ENCODE measurements around the gene THAP4. TPM values are rescaled to one million over a fixed set of nuclear protein-coding genes. Genes with fewer than 3 reads are reported as not detected.

THAP4 gene
- total and polyA plus RNA-seq, 8 donors = 36.3 to 48.4 (median 42.2) TPM

DNA sequence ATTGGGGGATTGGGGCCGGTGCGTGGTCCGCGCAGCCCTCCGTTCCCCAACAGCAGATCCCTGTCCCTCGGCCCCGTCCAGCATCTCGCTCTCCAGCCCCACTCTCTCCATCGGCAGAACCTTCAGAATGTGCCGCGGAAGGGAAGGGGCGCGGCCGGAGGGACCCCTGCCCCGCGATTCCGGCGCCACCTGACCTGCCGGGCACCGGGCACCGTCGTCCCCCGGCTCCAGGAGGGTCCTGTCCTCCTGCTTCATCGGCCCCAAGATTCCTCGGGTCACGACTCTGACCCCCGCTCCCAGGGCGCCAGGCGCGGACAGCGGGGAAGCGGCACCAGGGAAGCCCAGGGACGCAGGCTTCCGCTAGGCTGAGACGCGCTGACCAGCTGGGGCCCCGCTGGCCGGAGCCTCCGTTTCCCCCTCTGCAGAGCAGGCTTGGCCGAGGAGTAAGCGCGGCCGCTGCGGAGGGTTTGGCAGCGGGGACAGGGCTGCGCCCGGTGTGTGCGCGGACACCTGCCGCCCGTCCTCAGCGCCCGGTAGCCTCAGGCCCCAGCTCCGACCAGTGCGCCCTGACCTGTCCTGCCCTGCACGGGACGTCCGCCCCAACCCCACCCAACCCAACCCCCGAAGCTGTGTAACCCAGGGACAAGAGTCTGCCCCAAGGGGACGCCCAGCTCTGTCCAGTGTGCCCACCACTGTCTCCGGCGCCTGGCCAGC lies 95.2 kb downstream of the THAP4 start:
- ATAC-seq = peak; percentile 24

GRCh38 chr2:241540771-241541561 lies 96.0 kb downstream of the THAP4 start:
- ATAC-seq (peak; percentile 88), DNase-seq (peak in 2 of 4 donors; percentile 73 to 91)
- peaks cover 6 to 21% of the 10 kb centered on the region in 2 donors for H3K4me1 ChIP-seq
- H3K27ac ChIP-seq = peak overlapping the region in 1 of 2 donors; percentile 72
- intact Hi-C loops (cut with DNase I) = no loop called here
- H3K36me3 ChIP-seq = no peaks in the 10 kb centered on the region
- TF ChIP-seq, protein P1, sequence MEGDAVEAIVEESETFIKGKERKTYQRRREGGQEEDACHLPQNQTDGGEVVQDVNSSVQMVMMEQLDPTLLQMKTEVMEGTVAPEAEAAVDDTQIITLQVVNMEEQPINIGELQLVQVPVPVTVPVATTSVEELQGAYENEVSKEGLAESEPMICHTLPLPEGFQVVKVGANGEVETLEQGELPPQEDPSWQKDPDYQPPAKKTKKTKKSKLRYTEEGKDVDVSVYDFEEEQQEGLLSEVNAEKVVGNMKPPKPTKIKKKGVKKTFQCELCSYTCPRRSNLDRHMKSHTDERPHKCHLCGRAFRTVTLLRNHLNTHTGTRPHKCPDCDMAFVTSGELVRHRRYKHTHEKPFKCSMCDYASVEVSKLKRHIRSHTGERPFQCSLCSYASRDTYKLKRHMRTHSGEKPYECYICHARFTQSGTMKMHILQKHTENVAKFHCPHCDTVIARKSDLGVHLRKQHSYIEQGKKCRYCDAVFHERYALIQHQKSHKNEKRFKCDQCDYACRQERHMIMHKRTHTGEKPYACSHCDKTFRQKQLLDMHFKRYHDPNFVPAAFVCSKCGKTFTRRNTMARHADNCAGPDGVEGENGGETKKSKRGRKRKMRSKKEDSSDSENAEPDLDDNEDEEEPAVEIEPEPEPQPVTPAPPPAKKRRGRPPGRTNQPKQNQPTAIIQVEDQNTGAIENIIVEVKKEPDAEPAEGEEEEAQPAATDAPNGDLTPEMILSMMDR (IDR thresholded peaks at IDR 0.05) = no peak
- H3K4me3 ChIP-seq = peak overlapping the region; percentile 30 to 35
- H3K9me3 ChIP-seq = no peaks in the 10 kb centered on the region
- peaks cover 7 to 62% of the 10 kb centered on the region in 2 donors for H3K27me3 ChIP-seq

More for the DNA sequence above, 95.2 kb downstream of the THAP4 start:
- intact Hi-C loops (cut with DNase I) = no loop called here
- Histone ChIP-seq H3K9me3 (no peaks in the 10 kb centered on the region), H3K27me3 (peaks cover 7 to 68% of the 10 kb centered on the region in 2 donors), H3K4me3 (peak overlapping the region in 1 of 2 donors; percentile 30), H3K27ac (no peak overlapping the region), H3K36me3 (no peaks in the 10 kb centered on the region), H3K4me1 (peaks cover 8 to 23% of the 10 kb centered on the region in 2 donors)
- DNase-seq = peak in 1 of 4 donors; percentile 75
- TF ChIP-seq, protein P1 (IDR thresholded peaks at IDR 0.05) = no peak

GRCh38 chr2:241540401-241540770 lies 96.6 kb downstream of the THAP4 start:
- ATAC-seq (peak; percentile 63), DNase-seq (peak in 2 of 4 donors; percentile 71 to 82)
- peaks cover 6 to 21% of the 10 kb centered on the region in 2 donors for H3K4me1 ChIP-seq
- peaks cover 7 to 58% of the 10 kb centered on the region in 2 donors for H3K27me3 ChIP-seq
- TF ChIP-seq, protein P1 (IDR thresholded peaks at IDR 0.05) = no peak
- peak overlapping the region; percentile 30 to 35 for H3K4me3 ChIP-seq
- H3K27ac ChIP-seq = peak overlapping the region in 1 of 2 donors; percentile 72
- intact Hi-C loops (cut with DNase I) = no loop called here
- no peaks in the 10 kb centered on the region for H3K36me3 ChIP-seq
- no peaks in the 10 kb centered on the region for H3K9me3 ChIP-seq

- TF ChIP-seq, protein P1 (IDR thresholded peaks at IDR 0.05) = no peak
- Histone ChIP-seq H3K4me3 (no peak overlapping the region), H3K27ac (no peak overlapping the region), H3K9me3 (no peaks in the 10 kb centered on the region), H3K27me3 (peaks cover 7 to 55% of the 10 kb centered on the region in 2 donors), H3K4me1 (peaks cover 6 to 21% of the 10 kb centered on the region in 2 donors), H3K36me3 (no peaks in the 10 kb centered on the region)
- intact Hi-C loops (cut with DNase I) = no loop called here
- ATAC-seq (no peak), DNase-seq (peak in 1 of 4 donors; percentile 37)
Observed at GRCh38 chr2:241539616-241540374, 97.2 kb downstream of the THAP4 start.
